RWPE1 (cell line): ENCODE results near the gene TTC39A.
A peak's percentile ranks its signal among the peaks of the same experiment; 100 is the strongest.

ENCODE experiments used
- CTCF ChIA-PET: fragments of 350-600 bp; sonication (Branson Sonifier 250); formaldehyde crosslinking; extraction: SDS; loops from one replicate; lab custom pipeline; 2021; lab: Yijun Ruan, JAX
- POLR2A ChIA-PET: fragments of 400-600 bp; formaldehyde crosslinking; extraction: SDS; loops from one replicate; lab custom pipeline; 2020; ENCODE audit warnings: antibody characterized with exemption; ENCODE audit not compliant: low non-redundant PET; lab: Yijun Ruan, JAX
- DNase-seq: peaks from one replicate; pipeline ENCODE4 v3.0.0; 2012; ENCODE audit warnings: low spot score
- H3K27ac ChIP-seq: fragments of 450-650 bp; 2 replicates; pipeline ENCODE4 v1.5.1; 2017
- CTCF ChIP-seq: fragments of 450-650 bp; conservative IDR thresholded peaks from 2 replicates; pipeline ENCODE4 v1.5.1; 2017; ENCODE audit warnings: low read depth, mild to moderate bottlenecking

TTC39A gene

GRCh38 chr1:51298322-51298705 lies 32.0 kb downstream of the TTC39A start:
- no peak for TF ChIP-seq CTCF
- ChIA-PET CTCF (interaction anchor here (1.0 kb wide), 1 partner anchor 11 kb away, joined by 3 read pairs; no protein-coding TSS in a partner anchor), POLR2A (interaction anchor here (0.5 kb wide), 1 partner anchor 17 kb away, joined by 3 read pairs; no protein-coding TSS in a partner anchor)
- no peak overlapping the region for H3K27ac ChIP-seq
- no peak for DNase-seq

- DNase-seq, result no peak
- POLR2A ChIA-PET, result no interaction called here
- TF ChIP-seq CTCF, result no peak
- H3K27ac ChIP-seq, result peak overlapping the region; percentile 25; the same call in 1 of the 2 replicates
- CTCF ChIA-PET, result interaction anchor here (0.6 to 1.2 kb wide), 21 partner anchors 8 to 1737 kb away, joined by 3 to 10 read pairs (median 3); no protein-coding TSS in a partner anchor
Observed at GRCh38 chr1:51297401-51298321, 32.7 kb downstream of the TTC39A start.

- peak; percentile 93 for TF ChIP-seq CTCF
- POLR2A ChIA-PET, result interaction anchor here (0.5 to 0.6 kb wide), 2 partner anchors 60 to 62 kb away, joined by 3 to 4 read pairs; no protein-coding TSS in a partner anchor
- peak overlapping the region; percentile 25; the same call in 1 of the 2 replicates for H3K27ac ChIP-seq
- peak; percentile 78 for DNase-seq
- CTCF ChIA-PET, result interaction anchor here (0.6 to 1.2 kb wide), 26 partner anchors 9 to 1738 kb away, joined by 3 to 10 read pairs (median 3); no protein-coding TSS in a partner anchor
Observed at GRCh38 chr1:51296383-51297357, 33.7 kb downstream of the TTC39A start.

GRCh38 chr1:51295926-51296325 lies 34.4 kb downstream of the TTC39A start:
- ChIA-PET POLR2A (interaction anchor here (0.5 kb wide), 1 partner anchor 61 kb away, joined by 3 read pairs; no protein-coding TSS in a partner anchor), CTCF (interaction anchor here (0.6 to 1.2 kb wide), 10 partner anchors 9 to 328 kb away, joined by 3 to 9 read pairs (median 3); no protein-coding TSS in a partner anchor)
- no peak for TF ChIP-seq CTCF
- H3K27ac ChIP-seq, result 0 out of 2 replicates have a peak overlapping the region, but pooled peaks have one; percentile 0
- DNase-seq, result no peak

GRCh38 chr1:51294566-51295184 lies 35.7 kb downstream of the TTC39A start:
- H3K27ac ChIP-seq, result no peak overlapping the region
- DNase-seq, result no peak
- CTCF ChIA-PET, result no interaction called here
- TF ChIP-seq CTCF, result no peak
- POLR2A ChIA-PET, result no interaction called here
